ENCODE data around the gene LCE1A.

The LCE1A gene

GRCh38 chr1:152864443-152864842 lies 37.2 kb downstream of the LCE1A start:
- no peak for DNase-seq (ENCODE audit: low read depth)
- no peak for TF ChIP-seq CTCF (IDR thresholded peaks at IDR 0.05; ENCODE audit: control insufficient read depth, insufficient read depth, low read depth, low read length, missing control alignments)
- H3K4me3 ChIP-seq (ENCODE audit: control insufficient read depth, low read depth, low read length): no peak overlapping the region

- TF ChIP-seq CTCF (IDR thresholded peaks at IDR 0.05; ENCODE audit: control insufficient read depth, insufficient read depth, low read depth, low read length, missing control alignments): no peak
- H3K4me3 ChIP-seq (ENCODE audit: control insufficient read depth, low read depth, low read length): no peak overlapping the region
- DNase-seq (ENCODE audit: low read depth): no peak
Measured at GRCh38 chr1:152866321-152866720, 39.0 kb downstream of the LCE1A start.

- TF ChIP-seq CTCF (IDR thresholded peaks at IDR 0.05; ENCODE audit: control insufficient read depth, insufficient read depth, low read depth, low read length, missing control alignments): peak; percentile 78
- H3K4me3 ChIP-seq (ENCODE audit: control insufficient read depth, low read depth, low read length): no peak overlapping the region
- peak; percentile 17 for DNase-seq (ENCODE audit: low read depth)
Measured at GRCh38 chr1:152869808-152870419, 42.6 kb downstream of the LCE1A start.

GRCh38 chr1:152870831-152871730 lies 43.8 kb downstream of the LCE1A start:
- H3K4me3 ChIP-seq (ENCODE audit: control insufficient read depth, low read depth, low read length): no peak overlapping the region
- peak; percentile 27 for TF ChIP-seq CTCF (IDR thresholded peaks at IDR 0.05; ENCODE audit: control insufficient read depth, insufficient read depth, low read depth, low read length, missing control alignments)
- no peak for DNase-seq (ENCODE audit: low read depth)

GRCh38 chr1:152871731-152872126 lies 44.5 kb downstream of the LCE1A start:
- no peak for DNase-seq (ENCODE audit: low read depth)
- no peak overlapping the region for H3K4me3 ChIP-seq (ENCODE audit: control insufficient read depth, low read depth, low read length)
- TF ChIP-seq CTCF (IDR thresholded peaks at IDR 0.05; ENCODE audit: control insufficient read depth, insufficient read depth, low read depth, low read length, missing control alignments): no peak

- TF ChIP-seq CTCF (IDR thresholded peaks at IDR 0.05; ENCODE audit: control insufficient read depth, insufficient read depth, low read depth, low read length, missing control alignments): no peak
- no peak overlapping the region for H3K4me3 ChIP-seq (ENCODE audit: control insufficient read depth, low read depth, low read length)
- no peak for DNase-seq (ENCODE audit: low read depth)
Measured at GRCh38 chr1:152873495-152873894, 46.2 kb downstream of the LCE1A start.

Data from AG09309 (cell line).